HG03432 (cell line): ENCODE results near the gene DDB1.
"Not testable (repeated sequence)": the region's sequence is repeated elsewhere in the genome, so short reads cannot be mapped to it uniquely, and the experiment has no call there.

Experiments used
- ATAC-seq: cut with Tn5 transposase; IDR thresholded peaks from one replicate; pipeline ENCODE4 v1.9.1; 2021; ENCODE audit warnings: mild to moderate bottlenecking, moderate library complexity; ENCODE audit not compliant: unreplicated experiment

The DDB1 gene

DNA sequence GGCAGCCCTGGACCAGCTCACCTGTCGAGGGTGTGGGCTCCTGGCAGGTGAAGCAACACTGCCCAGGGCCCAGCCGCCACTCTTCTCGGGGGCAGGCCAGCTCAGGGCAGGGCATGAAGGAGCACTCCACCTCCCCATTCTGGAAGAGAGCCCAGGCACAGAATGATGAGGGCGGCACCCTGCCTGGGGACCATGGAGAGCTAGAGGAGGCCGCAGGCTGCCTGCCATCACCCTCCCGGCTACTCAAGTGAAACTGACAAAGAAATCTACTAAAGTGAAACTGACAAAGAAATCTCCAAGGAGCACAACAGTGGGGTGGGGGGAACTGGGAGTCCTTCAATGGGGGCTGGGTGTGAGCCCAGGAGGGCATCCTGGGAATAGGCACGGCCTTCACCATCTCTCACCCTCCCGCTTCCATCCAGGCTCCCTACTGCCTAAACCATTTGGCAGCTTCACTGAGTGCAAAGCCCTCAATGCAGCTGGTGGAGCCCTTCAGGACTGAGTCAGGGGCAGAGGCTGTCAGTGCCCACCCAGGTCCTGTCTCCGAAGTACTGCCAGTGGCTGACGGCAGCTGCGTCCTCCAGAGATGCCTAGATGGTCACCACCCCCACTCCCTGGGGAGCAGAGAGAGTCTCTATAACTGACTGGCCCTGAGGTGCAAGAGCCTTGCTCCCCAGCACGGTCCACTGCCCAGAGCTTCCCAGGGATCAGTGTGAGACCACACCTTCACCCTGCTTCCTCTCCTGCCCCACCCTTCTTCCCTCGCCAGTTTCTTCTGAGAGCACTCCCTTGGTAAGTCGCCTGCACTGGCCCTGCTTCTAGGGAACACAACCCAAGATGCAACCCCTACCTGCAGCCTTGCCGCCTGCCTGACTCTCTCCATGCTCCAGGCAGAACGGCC is 59.5 kb downstream of the DDB1 start:
- no peak for ATAC-seq

DNA sequence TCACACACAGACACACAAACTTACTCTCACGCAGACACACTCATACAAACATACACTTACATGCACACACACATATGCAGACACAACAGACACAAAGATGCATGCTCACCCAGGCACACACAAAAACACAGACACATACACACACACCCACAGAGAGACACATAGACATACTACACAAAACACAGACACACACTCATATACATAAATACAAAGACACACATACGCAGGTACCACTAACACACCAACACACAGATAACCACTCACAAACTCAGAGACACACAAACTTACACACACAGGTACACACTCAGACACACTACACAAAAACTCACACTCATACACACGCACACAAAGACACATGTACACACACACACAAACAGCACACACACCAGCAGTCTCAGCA is 60.2 kb downstream of the DDB1 start:
- ATAC-seq, result no peak

DNA sequence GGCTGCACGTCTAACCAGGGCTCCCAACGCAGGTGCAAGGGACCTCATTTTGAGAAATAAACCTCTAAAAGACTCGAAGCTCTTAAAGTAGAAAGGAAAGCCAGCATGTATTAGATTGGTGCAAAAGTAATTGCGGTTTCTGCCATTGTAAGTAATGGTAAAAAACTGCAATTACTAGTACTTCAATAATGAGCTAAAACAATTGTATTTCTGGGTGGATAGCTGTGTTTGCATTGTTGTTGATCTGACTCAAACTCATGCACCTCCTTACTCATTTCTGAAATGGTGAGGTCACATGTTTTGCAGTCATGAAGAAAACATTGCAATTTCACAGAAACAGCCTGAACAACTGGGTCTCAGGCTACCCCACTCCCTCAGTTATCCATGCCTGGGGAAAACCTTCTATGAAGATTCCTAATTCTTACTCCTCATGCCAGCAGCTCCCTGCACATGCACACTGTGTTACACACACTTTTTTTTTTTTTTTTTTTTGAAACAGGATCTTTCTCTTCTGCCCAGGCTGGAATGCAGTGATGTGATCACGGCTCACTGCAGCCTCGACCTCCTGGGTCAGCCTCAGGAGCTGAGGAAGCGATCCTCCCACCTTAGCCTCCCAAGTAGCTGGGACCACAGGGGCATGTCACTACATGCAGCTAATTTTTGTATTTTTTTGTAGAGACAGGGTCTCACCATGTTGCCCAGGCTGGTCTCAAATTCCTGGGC is 62.4 kb downstream of the DDB1 start:
- ATAC-seq, result no peak

DNA sequence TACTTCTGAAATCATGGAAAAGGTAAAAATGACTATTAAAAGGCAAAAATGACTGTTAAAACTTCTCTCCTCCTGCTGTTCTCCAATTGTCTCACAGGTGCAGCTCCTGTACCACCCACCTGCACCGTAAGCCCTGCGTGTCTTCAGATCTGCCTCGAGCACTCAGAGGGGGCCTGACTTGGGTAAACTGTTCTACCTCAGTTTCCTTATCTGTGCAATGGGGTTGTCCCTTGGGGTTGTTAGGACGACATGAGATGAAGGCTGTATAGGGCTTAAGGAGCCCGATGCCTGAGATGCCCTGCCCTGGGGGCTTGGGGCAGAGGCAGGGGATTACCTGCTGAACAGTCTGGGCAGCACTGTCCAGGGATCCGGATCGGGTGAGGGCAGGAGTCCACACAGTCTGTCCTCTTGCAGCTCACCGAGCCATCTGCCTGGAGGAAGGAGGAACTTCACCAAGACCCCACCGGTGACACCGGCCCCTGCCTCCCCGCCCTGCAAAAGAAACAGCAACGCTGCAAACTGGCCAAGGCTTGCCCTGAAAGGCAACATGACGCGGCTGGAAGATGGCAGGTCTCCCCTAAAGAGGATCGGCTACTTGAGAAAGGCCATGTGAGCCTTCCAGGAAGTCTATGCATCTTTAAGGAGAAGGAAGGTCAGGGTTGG is 64.2 kb downstream of the DDB1 start:
- ATAC-seq, result no peak

DNA sequence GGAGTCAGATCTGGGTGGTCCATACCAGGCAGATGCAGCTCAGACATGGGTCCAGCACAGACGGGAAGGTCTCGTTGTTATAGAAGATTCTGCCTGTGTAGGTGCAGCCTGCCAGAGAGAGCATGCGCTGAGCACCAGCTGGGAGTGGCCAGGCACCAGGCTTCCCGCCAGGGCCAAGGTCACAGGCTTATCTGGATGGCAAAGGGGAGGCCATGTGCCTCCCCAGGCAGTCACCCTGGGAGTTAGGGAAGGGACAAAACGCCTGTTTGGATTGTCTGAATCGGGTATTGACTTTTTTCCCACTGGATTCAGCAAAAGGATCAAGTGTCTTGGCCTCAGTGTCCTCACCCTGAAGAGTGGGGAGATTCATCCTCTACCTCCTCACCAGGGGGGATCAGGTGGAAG is 65.5 kb downstream of the DDB1 start:
- ATAC-seq, result no peak

DNA sequence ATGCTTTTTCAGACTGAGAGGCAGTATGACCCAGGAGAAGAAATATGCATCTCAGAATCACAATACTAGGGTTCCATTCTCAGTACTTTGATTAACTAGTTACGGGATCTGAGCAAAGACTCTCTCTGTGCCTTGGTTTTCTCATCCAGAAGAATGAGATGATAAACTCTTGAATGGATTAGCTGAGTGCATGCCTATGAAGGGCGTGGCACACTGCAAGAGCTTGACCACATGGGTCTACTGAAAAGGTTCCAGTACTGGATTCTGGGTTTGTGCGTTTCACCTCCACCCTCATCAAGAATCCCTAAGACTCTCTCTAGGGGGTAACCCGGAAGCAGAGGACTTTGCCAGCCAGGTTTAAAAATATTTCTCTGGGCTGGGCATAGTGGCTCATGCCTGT is 66.3 kb downstream of the DDB1 start:
- ATAC-seq, result no peak

DNA sequence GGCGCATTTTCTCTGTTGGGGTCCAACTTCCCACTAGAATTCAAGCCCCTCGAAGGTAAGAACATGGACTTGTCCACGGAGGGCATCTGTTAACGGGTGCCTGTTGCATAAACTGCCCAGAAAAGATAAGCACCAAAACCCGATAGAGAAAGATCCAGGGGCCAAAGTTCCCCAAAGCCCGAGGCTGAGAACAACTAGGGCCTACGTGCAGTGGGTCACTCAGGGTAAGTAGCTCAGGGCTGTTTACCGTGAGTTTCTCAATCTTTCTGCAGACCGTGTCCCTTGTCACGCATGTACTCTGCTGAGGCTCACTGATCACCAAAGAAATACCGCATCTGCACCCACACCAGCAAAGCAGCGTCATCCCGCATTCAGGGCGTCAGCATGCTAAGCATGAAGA is 67.5 kb downstream of the DDB1 start:
- ATAC-seq, result no peak

DNA sequence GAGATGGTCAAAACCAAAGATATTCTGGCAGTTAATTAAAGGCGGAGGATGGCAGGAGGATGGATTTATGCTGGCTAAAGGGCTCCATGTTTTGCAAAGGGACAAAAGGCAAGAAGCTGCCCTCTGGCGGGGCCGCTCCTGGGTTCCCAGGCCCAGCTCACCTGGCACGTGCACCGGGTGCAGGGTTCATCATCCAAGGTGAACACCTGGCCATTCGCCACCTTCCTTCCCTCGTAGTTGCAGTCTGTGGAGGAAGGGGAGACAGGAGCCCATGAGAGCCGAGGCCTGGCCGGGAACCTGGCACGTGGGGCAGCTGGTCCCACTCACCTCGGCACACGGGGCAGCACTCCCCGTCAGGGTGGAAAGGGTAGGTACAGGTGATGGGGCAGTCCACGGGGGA is 68.1 kb downstream of the DDB1 start:
- ATAC-seq, result no peak

DNA sequence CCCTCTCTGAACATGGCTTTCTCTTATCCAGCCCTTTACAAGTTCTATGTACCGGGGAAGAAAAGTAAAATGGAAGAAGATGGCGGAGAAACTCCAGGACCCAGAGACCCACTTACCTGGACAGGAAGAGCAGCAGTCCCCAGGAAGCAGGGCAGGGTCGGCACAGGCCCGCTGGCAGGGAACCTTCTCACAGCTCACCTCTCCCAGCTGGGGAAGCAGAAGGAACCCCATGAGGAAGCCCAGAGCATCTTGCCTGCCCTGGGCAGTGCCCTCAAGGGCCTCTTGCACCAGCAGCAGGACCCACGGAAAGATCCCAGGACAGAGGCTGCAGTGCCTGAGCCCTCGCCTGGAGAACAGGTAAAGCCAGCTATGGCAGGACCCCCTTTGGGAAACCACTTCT is 68.5 kb downstream of the DDB1 start:
- ATAC-seq, result no peak

DNA sequence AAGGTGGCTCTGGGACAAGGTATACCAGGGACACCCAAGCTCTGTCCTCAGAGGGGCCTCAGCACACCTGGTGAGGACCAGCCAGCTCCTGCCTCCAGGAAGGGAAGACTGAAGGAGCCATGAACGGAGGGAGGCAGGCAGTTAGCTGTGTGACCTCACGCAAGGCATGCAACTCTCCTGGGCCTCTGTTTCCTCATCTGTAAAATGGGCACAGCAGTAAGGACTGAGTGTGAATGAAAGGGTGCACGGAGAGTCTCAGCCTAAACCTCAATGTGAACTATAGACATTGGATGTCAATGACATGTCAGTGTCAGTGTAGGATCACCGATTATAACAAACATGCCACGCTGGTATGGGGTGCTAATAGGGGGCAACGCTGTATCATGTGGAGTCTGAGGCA is 73.5 kb downstream of the DDB1 start:
- no peak for ATAC-seq

DNA sequence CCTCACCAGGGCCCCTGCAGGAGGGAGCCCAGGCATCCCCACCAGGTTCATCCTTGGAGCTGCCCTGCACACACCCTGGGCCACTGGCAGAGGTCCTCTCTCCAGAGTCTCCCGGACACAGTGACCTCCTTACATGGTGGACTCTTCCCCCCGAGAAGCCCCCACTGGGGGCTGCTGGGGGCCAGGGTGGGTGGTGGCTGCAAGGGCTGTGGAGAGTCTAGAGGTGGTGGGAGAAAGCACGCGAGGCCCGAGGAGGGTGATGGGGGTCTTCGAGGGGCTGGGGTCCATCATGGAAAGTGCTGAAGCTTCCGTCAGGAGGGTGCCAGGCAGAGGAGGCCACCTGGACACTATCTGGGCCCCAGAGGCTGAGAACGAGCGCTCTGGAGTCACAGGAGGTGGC is 74.4 kb downstream of the DDB1 start:
- no peak for ATAC-seq

DNA sequence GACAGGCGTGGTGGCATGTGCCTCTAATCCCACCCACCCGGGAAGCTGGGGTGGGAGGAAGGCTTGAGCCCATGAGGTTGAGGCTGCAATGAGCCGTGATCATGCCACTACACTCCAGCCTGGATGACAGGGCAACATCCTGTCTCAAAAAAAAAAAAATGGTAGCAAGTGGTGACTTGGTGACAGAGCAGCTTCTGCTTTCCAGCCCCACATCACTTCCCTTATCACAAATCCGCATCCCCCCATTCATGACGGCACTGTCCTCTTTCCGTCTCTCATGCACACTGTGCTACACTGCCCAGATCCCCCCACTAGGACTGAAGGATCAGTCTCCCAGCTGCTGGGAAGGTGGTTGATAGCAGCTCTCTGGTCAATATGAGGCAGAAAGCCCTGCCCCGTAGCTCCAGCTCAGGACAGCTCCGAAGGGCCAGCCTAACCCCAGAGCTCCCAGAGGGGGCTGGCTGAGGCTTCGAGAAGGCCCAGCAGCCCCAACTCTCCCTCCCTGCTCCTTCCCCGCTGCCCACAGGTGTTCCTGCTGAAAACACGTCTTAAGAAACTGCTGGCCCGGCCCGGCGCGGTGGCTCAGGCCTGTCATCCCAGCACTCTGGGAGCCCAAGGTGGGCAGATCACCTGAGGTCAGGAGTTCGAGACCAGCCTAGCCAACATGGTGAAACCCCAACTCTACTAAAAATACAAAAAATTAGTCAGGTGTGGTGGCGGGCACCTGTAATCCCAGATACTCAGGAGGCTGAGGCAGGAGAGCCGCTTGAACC is 76.0 kb downstream of the DDB1 start:
- ATAC-seq, result no peak

DNA sequence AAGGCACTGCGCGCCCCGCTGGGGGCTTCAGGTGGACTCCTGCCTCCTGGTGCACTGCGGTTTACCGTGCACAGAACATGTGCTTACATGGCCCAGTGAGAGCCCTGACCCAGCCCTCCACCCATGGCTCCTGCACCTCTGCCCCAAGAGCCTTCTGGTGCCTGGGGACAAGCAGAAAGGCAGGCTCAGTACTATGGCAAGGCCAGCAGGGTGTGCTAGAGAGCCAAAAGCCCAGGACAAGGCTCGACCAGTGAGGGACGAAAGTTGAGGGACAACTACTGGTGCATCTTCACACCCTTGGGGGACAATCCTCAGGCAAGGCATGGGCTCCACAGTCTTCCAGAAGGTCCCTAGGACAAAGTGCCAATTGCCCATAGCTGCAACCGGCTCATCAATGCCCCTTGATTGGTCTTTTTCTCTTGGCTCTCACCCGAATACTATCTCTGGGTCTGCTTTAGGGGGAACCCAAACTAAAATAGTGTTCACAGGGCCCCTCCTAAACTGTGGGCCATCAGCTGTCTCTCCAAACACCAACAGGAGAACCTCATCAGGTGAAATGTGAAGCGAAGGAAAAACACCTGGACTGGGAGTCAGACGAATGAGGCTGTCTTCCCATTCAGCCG is 78.4 kb downstream of the DDB1 start:
- peak; percentile 70 for ATAC-seq

DNA sequence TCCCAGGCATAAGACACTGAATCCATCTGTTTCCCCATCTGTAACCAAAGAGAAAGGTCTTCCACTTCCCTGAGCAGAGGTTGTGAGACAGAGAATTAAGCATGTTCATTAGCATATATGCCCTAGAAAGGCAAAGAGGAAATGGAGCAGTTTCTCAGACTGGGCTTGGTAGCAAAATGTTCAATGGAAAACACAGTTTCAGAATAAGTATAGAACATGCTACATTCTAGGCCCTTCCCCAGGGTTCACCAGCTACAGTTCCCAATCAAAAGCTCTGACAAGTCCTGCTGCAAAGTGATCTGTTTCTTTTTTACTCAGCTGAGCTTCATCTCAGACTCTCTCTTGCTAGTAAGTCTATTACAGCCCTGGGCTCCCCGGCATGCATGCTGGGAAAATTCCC is 80.6 kb downstream of the DDB1 start:
- ATAC-seq, result not testable (repeated sequence)

DNA sequence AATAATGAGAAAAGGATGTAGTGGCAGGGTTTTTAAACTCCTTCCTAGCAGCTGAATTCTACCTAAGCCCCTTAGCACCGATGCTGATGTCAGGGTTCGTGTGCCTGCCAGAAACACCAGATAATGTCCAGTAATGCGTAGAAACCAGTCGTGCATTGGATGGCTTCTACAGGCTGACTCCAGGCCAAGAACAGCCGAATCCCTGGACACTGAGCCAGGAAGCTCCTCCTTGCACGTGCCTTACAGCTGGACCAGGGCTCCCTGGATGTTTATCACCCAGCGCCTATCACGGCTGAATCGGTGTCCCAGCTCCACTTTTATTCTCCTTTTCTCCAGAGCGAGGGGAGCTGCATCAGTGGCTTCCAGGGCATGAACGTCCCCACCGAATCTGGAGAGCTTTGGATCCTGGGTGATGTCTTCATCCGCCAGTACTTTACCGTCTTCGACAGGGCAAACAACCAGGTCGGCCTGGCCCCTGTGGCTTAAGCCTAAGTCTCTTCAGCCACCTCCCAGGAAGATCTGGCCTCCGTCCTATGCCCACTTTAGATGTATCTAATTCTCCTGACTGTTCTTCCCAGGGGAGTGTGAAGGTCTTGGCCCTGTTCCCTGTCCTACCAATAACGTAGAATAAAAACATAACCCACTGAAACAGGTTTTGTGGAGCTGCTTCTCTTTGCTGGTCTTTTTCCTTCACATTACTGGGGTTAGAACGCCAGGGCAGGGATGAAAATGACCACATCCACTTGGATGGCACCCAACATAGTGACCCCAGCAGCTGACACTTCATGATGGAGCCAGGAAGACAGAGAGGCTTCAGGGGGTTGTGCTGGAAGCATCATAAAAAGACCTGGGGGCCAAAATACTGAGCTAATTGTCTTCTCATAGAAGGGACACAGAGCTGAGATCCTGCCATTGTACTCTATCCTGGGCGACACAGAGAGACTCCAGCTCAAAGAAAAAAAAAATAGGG is 81.8 kb downstream of the DDB1 start:
- ATAC-seq, result not testable (repeated sequence)
